Natural killer cell (primary cell): ENCODE data around the gene SLC30A1. TPM values are rescaled to one million over a fixed set of nuclear protein-coding genes. Genes with fewer than 3 reads are reported as not detected.

ENCODE experiments used
- ATAC-seq, 3 donors: fragments of 150-1000 bp in 2 of 3; fragments of 200-7000 bp in 1 of 3; cut with Tn5 transposase; 1 replicate in 1 of 3; 2 replicates in 2 of 3; pipeline ENCODE4 v1.10.0; 2021; ENCODE audit warnings: mild to moderate bottlenecking in 2 of 3, moderate library complexity in 2 of 3
- DNase-seq, 2 donors: peaks; one replicate each; pipeline versions ENCODE4 v3.0.0 to v3.0.0-alpha.2; 2013 to 2021; ENCODE audit warnings: mixed read lengths in 1 of 2
- H3K27ac ChIP-seq: one replicate; pipeline ENCODE4 v1.5.1; 2013; ENCODE audit warnings: mild to moderate bottlenecking, low read length
- H3K27me3 ChIP-seq: one replicate; pipeline ENCODE4 v1.6.1; 2013; ENCODE audit warnings: low read length; ENCODE audit not compliant: control insufficient read depth, insufficient read depth
- H3K36me3 ChIP-seq: one replicate; pipeline ENCODE4 v1.6.1; 2013; ENCODE audit warnings: low read length; ENCODE audit not compliant: control insufficient read depth, insufficient read depth
- H3K4me1 ChIP-seq: one replicate; pipeline ENCODE4 v1.6.1; 2013; ENCODE audit warnings: low read length; ENCODE audit not compliant: control insufficient read depth, insufficient read depth
- H3K4me3 ChIP-seq: one replicate; pipeline ENCODE4 v1.5.1; 2013; ENCODE audit warnings: low read length
- H3K9me3 ChIP-seq: one replicate; pipeline ENCODE4 v1.6.1; 2013; ENCODE audit warnings: low read length; ENCODE audit not compliant: control insufficient read depth, insufficient read depth
- H3K27ac Mint-ChIP-seq, 2 donors: one replicate each; pipeline ENCODE4 v1.8.0; 2022; ENCODE audit warnings: mild to moderate bottlenecking in 2 of 2, mixed read lengths in 2 of 2, moderate library complexity in 1 of 2
- H3K27me3 Mint-ChIP-seq, 2 donors: one replicate each; pipeline ENCODE4 v1.8.0; 2022; ENCODE audit warnings: low read depth in 2 of 2, mixed read lengths in 2 of 2
- H3K36me3 Mint-ChIP-seq: one replicate; pipeline ENCODE4 v1.8.0; 2022; ENCODE audit warnings: mixed read lengths
- H3K4me1 Mint-ChIP-seq, 2 donors: one replicate each; pipeline ENCODE4 v1.8.0; 2022; ENCODE audit warnings: mixed read lengths in 2 of 2
- H3K4me3 Mint-ChIP-seq: one replicate; pipeline ENCODE4 v1.8.0; 2022; ENCODE audit warnings: mild to moderate bottlenecking, moderate library complexity, mixed read lengths
- H3K9me3 Mint-ChIP-seq, 2 donors: one replicate each; pipeline ENCODE4 v1.8.0; 2022; ENCODE audit warnings: mixed read lengths in 2 of 2
- CTCF ChIP-seq: fragments of 200-600 bp; IDR thresholded peaks from one replicate; pipeline ENCODE4 v1.8.0; 2022; ENCODE audit warnings: antibody characterized with exemption
- WGBS: methylation state at CpG from one replicate; pipeline ENCODE4 v1.1.7; 2013; ENCODE audit warnings: missing lambda C conversion rate; ENCODE audit not compliant: insufficient coverage; 5-methylcytosine and 5-hydroxymethylcytosine counted together
- intact Hi-C: fragments of 100-400 bp; cut with micrococcal nuclease; formaldehyde crosslinking; loops from one replicate; pipeline ENCODE4 v1.14.2; 2022
- total RNA-seq, 4 donors: library from RNA; stranded (reverse); fragments of 120-200 nt in 1 of 4; gene quantifications; one replicate each; pipeline versions ENCODE4 v1.2.3 to v1.2.4, GENCODE V29; 2013 to 2022

The SLC30A1 gene
- total RNA-seq, 3 donors from 2014 or later (not counting 1 experiment from before 2014, with no cell fraction given): 8.4 to 16.0 (median 12.1) TPM

DNA sequence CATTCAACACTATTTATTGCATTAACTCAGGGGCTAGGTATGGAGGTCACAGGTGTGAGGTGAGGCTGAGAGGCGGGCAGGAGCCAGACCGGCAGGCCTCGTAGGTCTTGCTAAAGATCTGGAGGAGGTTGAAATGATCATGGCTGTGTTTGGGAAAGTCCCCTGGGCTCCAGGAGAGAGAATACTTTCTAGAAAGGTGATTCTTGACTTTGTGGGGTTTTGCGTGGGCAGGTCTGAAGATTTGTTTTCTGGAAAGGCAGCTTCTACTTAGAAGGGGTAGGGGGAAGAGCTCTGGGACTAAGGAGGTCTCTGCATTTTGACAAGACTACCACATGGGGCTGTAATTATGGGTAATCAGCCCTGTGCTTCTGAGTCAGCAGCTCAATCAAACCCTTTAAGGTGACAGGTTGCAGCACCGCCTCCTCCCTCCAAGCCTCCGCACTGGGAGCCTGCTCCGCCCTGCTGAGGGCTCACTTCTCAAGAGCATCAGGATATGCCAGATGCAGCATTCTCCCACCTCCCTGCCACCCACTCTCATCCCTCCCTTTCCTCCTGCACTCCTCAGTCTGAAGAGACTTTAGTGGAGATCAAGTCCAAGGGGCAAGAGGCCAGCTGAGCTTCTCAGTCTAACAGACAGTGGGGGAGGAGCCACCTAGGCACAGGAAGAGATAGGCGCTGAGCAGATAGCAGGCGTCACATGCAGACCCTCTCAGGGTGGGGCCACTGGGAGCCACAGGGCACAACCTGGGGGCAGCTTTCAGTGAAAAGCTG is 30.5 kb downstream of the SLC30A1 start:
- no peaks in the 10 kb centered on the region for H3K27me3 ChIP-seq
- H3K9me3 Mint-ChIP-seq: no peaks in the 10 kb centered on the region
- WGBS: 83% methylated on average over 9 of the region's 9 CpGs
- H3K36me3 Mint-ChIP-seq: no peaks in the 10 kb centered on the region
- H3K4me3 ChIP-seq: no peak overlapping the region
- H3K36me3 ChIP-seq: no peaks in the 10 kb centered on the region
- TF ChIP-seq CTCF: no peak
- H3K9me3 ChIP-seq: no peaks in the 10 kb centered on the region
- H3K4me1 ChIP-seq: no peaks in the 10 kb centered on the region
- ATAC-seq: no peak
- no peak overlapping the region for H3K27ac Mint-ChIP-seq
- H3K27me3 Mint-ChIP-seq: peaks cover 0 to 5% of the 10 kb centered on the region in 2 donors
- intact Hi-C loops: no loop called here
- no peak overlapping the region for H3K4me3 Mint-ChIP-seq
- no peak overlapping the region for H3K27ac ChIP-seq
- H3K4me1 Mint-ChIP-seq: no peaks in the 10 kb centered on the region
- peak in 1 of 2 donors; percentile 8 for DNase-seq

- no peak overlapping the region for H3K4me3 Mint-ChIP-seq
- Histone ChIP-seq H3K27me3 (no peaks in the 10 kb centered on the region), H3K9me3 (no peaks in the 10 kb centered on the region), H3K4me1 (no peaks in the 10 kb centered on the region), H3K27ac (no peak overlapping the region), H3K4me3 (no peak overlapping the region), H3K36me3 (no peaks in the 10 kb centered on the region)
- H3K36me3 Mint-ChIP-seq: no peaks in the 10 kb centered on the region
- no peaks in the 10 kb centered on the region for H3K9me3 Mint-ChIP-seq
- no peaks in the 10 kb centered on the region for H3K4me1 Mint-ChIP-seq
- no peak for DNase-seq
- H3K27me3 Mint-ChIP-seq: peaks cover 0 to 5% of the 10 kb centered on the region in 2 donors
- 84% methylated on average over 6 of the region's 6 CpGs for WGBS
- no peak for ATAC-seq
- no peak overlapping the region for H3K27ac Mint-ChIP-seq
- intact Hi-C loops: no loop called here
- no peak for TF ChIP-seq CTCF
Measured at GRCh38 chr1:211547710-211548109, 31.3 kb downstream of the SLC30A1 start.

DNA sequence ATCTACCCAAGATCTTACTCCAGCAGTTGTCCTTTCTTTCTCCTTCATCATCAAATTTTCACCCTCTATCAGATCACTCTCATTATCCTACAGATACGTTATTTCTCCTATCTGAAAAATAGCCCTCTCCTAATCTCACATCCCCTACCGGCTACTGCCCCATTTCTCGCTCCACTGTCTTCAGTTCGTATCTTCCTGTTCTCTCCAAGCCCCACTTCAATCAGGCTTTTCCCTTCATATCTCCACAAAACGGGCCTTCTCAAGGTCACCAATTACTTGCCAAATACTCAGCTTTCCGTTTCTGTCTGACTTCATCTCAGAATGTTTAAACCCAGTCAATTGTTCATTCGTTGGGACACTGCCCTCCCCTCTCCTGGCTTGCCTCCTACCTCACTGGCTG is 32.4 kb downstream of the SLC30A1 start:
- no peak overlapping the region for H3K4me3 ChIP-seq
- Mint-ChIP-seq H3K4me3 (no peak overlapping the region), H3K4me1 (peaks cover 0 to 5% of the 10 kb centered on the region in 2 donors), H3K27me3 (peaks cover 0 to 5% of the 10 kb centered on the region in 2 donors), H3K36me3 (no peaks in the 10 kb centered on the region), H3K27ac (no peak overlapping the region), H3K9me3 (no peaks in the 10 kb centered on the region)
- no peaks in the 10 kb centered on the region for H3K36me3 ChIP-seq
- ATAC-seq: no peak
- H3K27ac ChIP-seq: no peak overlapping the region
- DNase-seq: no peak
- intact Hi-C loops: no loop called here
- no peaks in the 10 kb centered on the region for H3K27me3 ChIP-seq
- no peaks in the 10 kb centered on the region for H3K4me1 ChIP-seq
- TF ChIP-seq CTCF: no peak
- WGBS: 91% methylated on average over 7 of the region's 7 CpGs
- H3K9me3 ChIP-seq: no peaks in the 10 kb centered on the region

DNA sequence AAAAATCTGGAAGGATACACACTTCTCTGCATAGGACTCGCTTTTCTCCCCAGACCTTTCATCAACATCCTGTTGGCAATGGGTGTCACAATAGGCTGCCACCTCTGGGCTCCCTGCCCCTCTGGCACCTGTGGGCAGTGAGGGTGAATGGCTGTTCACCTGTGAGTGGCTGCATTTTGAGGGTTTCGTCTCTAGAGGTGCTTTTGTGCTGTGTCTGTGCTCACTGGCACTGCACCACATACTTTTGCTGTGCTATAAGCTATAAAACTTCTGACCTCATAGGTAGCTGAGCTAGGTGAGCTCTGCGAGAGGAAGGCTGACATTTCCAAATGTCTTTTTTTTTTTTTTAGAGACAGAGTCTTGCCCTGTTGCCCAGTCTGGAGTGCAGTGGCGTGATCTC is 35.9 kb downstream of the SLC30A1 start:
- H3K27ac Mint-ChIP-seq: no peak overlapping the region
- H3K9me3 ChIP-seq: no peaks in the 10 kb centered on the region
- intact Hi-C loops: no loop called here
- no peaks in the 10 kb centered on the region for H3K27me3 ChIP-seq
- no peak for DNase-seq
- no peaks in the 10 kb centered on the region for H3K4me1 ChIP-seq
- H3K4me3 ChIP-seq: no peak overlapping the region
- 93% methylated on average over 4 of the region's 4 CpGs for WGBS
- H3K36me3 Mint-ChIP-seq: no peaks in the 10 kb centered on the region
- TF ChIP-seq CTCF: no peak
- H3K9me3 Mint-ChIP-seq: no peaks in the 10 kb centered on the region
- ATAC-seq: no peak
- H3K4me3 Mint-ChIP-seq: no peak overlapping the region
- peaks cover 0 to 5% of the 10 kb centered on the region in 2 donors for H3K27me3 Mint-ChIP-seq
- H3K36me3 ChIP-seq: no peaks in the 10 kb centered on the region
- H3K27ac ChIP-seq: no peak overlapping the region
- H3K4me1 Mint-ChIP-seq: peaks cover 0 to 5% of the 10 kb centered on the region in 2 donors
